ENCODE measurements around the gene TRIM44.

DNA sequence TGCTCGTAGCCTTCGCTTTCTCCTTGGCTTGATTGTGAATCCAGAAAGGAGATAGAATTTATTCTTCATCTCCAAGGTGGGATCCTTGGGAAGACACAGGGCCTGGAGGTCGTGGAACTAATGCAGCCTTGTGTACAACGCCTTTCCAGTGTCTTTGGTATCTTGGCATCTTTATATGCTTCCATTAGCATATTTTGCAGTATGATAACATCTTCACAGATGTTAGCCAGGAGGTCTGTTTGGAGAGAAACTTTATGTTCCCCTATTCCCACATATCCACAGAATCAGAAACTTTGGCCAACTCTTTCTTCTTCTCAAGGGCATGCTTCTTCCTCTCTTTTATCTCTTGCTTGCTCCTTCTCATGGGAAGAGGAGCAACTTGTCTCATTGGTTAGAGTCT, 101.2 kb downstream of the TRIM44 start:
- TF ChIP-seq POLR2A (IDR thresholded peaks at IDR 0.05), result no peak
- TF ChIP-seq, protein P1, sequence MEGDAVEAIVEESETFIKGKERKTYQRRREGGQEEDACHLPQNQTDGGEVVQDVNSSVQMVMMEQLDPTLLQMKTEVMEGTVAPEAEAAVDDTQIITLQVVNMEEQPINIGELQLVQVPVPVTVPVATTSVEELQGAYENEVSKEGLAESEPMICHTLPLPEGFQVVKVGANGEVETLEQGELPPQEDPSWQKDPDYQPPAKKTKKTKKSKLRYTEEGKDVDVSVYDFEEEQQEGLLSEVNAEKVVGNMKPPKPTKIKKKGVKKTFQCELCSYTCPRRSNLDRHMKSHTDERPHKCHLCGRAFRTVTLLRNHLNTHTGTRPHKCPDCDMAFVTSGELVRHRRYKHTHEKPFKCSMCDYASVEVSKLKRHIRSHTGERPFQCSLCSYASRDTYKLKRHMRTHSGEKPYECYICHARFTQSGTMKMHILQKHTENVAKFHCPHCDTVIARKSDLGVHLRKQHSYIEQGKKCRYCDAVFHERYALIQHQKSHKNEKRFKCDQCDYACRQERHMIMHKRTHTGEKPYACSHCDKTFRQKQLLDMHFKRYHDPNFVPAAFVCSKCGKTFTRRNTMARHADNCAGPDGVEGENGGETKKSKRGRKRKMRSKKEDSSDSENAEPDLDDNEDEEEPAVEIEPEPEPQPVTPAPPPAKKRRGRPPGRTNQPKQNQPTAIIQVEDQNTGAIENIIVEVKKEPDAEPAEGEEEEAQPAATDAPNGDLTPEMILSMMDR (IDR thresholded peaks at IDR 0.05), result no peak

Data from esophagus squamous epithelium (tissue), 4 donors.